ENCODE results near the gene NEK6.

NEK6 gene

GRCh38 chr9:124375726-124376125, 118.0 kb downstream of the NEK6 start:
- Histone ChIP-seq H3K4me3 (IDR thresholded peaks at IDR 0.05; ENCODE audit: insufficient read depth, low read depth, low read length) (no peak overlapping the region), H3K9ac (no peak overlapping the region), H4K20me1 (ENCODE audit: insufficient read depth) (no peaks in the 10 kb centered on the region), H2AFZ (ENCODE audit: low read depth) (no peak overlapping the region), H3K27me3 (ENCODE audit: insufficient read depth, low read depth) (no peaks in the 10 kb centered on the region), H3K27ac (no peak overlapping the region), H3K4me1 (ENCODE audit: low read depth, poor library complexity, severe bottlenecking) (no peaks in the 10 kb centered on the region), H3K4me2 (no peak overlapping the region), H3K79me2 (ENCODE audit: insufficient read depth, low read depth) (peaks cover 35% of the 10 kb centered on the region; the same call in 1 of the 2 replicates), H3K36me3 (ENCODE audit: insufficient read depth) (no peaks in the 10 kb centered on the region)
- TF ChIP-seq, protein P1, sequence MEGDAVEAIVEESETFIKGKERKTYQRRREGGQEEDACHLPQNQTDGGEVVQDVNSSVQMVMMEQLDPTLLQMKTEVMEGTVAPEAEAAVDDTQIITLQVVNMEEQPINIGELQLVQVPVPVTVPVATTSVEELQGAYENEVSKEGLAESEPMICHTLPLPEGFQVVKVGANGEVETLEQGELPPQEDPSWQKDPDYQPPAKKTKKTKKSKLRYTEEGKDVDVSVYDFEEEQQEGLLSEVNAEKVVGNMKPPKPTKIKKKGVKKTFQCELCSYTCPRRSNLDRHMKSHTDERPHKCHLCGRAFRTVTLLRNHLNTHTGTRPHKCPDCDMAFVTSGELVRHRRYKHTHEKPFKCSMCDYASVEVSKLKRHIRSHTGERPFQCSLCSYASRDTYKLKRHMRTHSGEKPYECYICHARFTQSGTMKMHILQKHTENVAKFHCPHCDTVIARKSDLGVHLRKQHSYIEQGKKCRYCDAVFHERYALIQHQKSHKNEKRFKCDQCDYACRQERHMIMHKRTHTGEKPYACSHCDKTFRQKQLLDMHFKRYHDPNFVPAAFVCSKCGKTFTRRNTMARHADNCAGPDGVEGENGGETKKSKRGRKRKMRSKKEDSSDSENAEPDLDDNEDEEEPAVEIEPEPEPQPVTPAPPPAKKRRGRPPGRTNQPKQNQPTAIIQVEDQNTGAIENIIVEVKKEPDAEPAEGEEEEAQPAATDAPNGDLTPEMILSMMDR (conservative IDR thresholded peaks at IDR 0.05; ENCODE audit: low read depth, low read length), result no peak

GRCh38 chr9:124376329-124376728, 118.6 kb downstream of the NEK6 start:
- Histone ChIP-seq H2AFZ (ENCODE audit: low read depth) (no peak overlapping the region), H4K20me1 (ENCODE audit: insufficient read depth) (no peaks in the 10 kb centered on the region), H3K4me3 (IDR thresholded peaks at IDR 0.05; ENCODE audit: insufficient read depth, low read depth, low read length) (no peak overlapping the region), H3K27ac (no peak overlapping the region), H3K4me2 (no peak overlapping the region), H3K27me3 (ENCODE audit: insufficient read depth, low read depth) (no peaks in the 10 kb centered on the region), H3K36me3 (ENCODE audit: insufficient read depth) (no peaks in the 10 kb centered on the region), H3K4me1 (ENCODE audit: low read depth, poor library complexity, severe bottlenecking) (no peaks in the 10 kb centered on the region), H3K9ac (no peak overlapping the region), H3K79me2 (ENCODE audit: insufficient read depth, low read depth) (peaks cover 30% of the 10 kb centered on the region; the same call in 1 of the 2 replicates)
- TF ChIP-seq, protein P1 (conservative IDR thresholded peaks at IDR 0.05; ENCODE audit: low read depth, low read length), result no peak

DNA sequence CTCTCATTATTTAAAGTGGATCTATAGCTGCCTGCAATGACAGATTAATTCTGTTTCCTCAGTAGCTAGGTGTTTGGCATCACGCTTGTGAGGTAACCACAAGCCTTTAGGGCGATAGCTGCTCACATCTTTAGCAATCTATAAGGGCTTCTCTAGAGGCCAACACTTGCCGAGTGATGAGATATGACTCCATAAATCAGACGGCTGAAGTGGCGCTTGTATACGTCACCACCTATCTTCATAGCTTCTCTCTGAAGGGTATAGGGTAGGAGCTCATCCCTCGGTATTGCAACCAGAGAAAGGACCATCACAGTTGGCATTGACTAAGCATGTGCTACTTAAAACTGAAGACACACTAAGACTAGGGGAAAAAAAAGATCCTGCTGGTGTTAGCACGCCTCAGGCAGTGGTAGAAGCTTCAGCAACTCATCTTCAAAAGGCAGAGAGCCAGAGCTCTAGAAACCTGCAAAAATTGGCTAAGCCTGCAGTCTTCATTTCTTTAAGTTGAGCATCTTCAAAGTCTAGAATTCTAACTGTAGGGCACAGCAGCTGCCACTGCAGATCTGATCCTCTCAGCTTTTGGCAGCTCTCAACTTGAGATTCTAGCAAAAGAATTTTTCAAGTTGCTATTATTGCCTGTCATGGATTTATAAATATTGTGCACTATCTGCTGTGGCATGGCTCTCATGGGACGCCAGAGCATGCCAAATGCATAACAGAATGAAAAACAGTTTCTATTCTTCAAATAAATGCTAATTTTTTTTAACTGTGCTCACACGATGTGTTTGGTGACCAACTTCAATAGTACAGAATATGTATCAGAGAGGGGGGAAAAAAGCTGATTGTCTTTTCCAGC, 120.0 kb downstream of the NEK6 start:
- TF ChIP-seq, protein P1 (conservative IDR thresholded peaks at IDR 0.05; ENCODE audit: low read depth, low read length), result no peak
- no peak overlapping the region for H3K4me2 ChIP-seq
- H2AFZ ChIP-seq (ENCODE audit: low read depth), result no peak overlapping the region
- no peak overlapping the region for H3K27ac ChIP-seq
- no peaks in the 10 kb centered on the region for H3K27me3 ChIP-seq (ENCODE audit: insufficient read depth, low read depth)
- no peaks in the 10 kb centered on the region for H3K36me3 ChIP-seq (ENCODE audit: insufficient read depth)
- H3K79me2 ChIP-seq (ENCODE audit: insufficient read depth, low read depth), result peaks cover 22% of the 10 kb centered on the region; the same call in 1 of the 2 replicates
- H4K20me1 ChIP-seq (ENCODE audit: insufficient read depth), result no peaks in the 10 kb centered on the region
- H3K4me1 ChIP-seq (ENCODE audit: low read depth, poor library complexity, severe bottlenecking), result no peaks in the 10 kb centered on the region
- no peak overlapping the region for H3K4me3 ChIP-seq (IDR thresholded peaks at IDR 0.05; ENCODE audit: insufficient read depth, low read depth, low read length)
- H3K9ac ChIP-seq, result no peak overlapping the region

DNA sequence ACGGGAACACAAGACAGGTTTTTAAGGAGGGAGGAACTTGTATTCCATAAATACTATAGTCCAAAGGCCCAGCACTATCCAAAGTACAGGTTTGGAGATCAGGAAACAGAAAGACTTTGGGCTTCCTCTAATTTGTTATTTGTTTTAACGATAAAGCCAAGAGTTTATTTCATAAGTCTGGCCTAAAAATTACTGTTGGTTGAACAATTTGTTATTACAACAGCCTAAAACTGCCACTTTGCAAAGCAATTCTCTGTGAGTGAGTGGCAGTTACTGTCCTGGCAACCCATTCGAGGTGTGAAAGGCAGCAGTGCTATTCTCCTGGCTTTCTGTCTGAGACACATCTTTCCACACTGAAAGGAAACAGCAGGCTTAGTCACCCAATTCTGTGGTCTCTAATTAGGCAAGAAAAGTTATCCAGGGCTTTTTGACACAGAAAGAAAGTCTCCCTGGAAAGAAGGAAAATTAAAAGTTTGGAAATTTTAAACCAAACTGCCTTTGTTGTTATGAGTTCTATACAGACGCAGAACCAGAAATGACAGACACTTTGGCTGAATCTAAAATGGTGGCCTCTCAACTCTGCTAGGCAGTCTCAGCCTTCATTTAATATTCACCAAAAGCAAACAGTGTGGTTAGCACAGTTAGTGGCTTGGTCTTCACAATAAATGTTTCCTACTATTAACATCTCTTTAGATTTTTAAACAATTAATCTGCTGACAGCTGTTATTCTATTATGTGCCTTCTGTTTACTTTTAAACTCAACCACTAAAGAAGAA, 123.6 kb downstream of the NEK6 start:
- Histone ChIP-seq H3K27me3 (ENCODE audit: insufficient read depth, low read depth) (no peaks in the 10 kb centered on the region), H3K79me2 (ENCODE audit: insufficient read depth, low read depth) (peaks cover 16% of the 10 kb centered on the region), H3K9ac (no peak overlapping the region), H3K27ac (no peak overlapping the region), H3K4me1 (ENCODE audit: low read depth, poor library complexity, severe bottlenecking) (no peaks in the 10 kb centered on the region), H2AFZ (ENCODE audit: low read depth) (no peak overlapping the region), H4K20me1 (ENCODE audit: insufficient read depth) (peaks cover 8% of the 10 kb centered on the region; the same call in 1 of the 2 replicates), H3K4me2 (no peak overlapping the region), H3K36me3 (ENCODE audit: insufficient read depth) (no peaks in the 10 kb centered on the region), H3K4me3 (IDR thresholded peaks at IDR 0.05; ENCODE audit: insufficient read depth, low read depth, low read length) (no peak overlapping the region)
- TF ChIP-seq, protein P1 (conservative IDR thresholded peaks at IDR 0.05; ENCODE audit: low read depth, low read length), result no peak

Data from KMS-11 (cell line).